T-helper 1 cell treated with Interleukin-12 subunit alpha and Interleukin-12 subunit beta and Interleukin-4 antibody, amounts not matched to agents 30 μg/mL and 1 μg/mL, for 36 hours (primary cell): ENCODE measurements around the gene B4GALT2.

Experiments
- H3K27ac Mint-ChIP-seq: one replicate; pipeline ENCODE4 v1.8.0; 2021; ENCODE audit warnings: mild to moderate bottlenecking, mixed read lengths
- H3K27me3 Mint-ChIP-seq: one replicate; pipeline ENCODE4 v1.8.0; 2021; ENCODE audit warnings: low read depth, mixed read lengths
- H3K36me3 Mint-ChIP-seq: one replicate; pipeline ENCODE4 v1.8.0; 2021; ENCODE audit warnings: low read depth, mixed read lengths
- H3K4me1 Mint-ChIP-seq: one replicate; pipeline ENCODE4 v1.8.0; 2021; ENCODE audit warnings: low read depth, mixed read lengths
- H3K4me3 Mint-ChIP-seq: one replicate; pipeline ENCODE4 v1.8.0; 2021; ENCODE audit warnings: mild to moderate bottlenecking, moderate library complexity, mixed read lengths
- H3K9me3 Mint-ChIP-seq: one replicate; pipeline ENCODE4 v1.8.0; 2021; ENCODE audit warnings: mixed read lengths

The B4GALT2 gene

DNA sequence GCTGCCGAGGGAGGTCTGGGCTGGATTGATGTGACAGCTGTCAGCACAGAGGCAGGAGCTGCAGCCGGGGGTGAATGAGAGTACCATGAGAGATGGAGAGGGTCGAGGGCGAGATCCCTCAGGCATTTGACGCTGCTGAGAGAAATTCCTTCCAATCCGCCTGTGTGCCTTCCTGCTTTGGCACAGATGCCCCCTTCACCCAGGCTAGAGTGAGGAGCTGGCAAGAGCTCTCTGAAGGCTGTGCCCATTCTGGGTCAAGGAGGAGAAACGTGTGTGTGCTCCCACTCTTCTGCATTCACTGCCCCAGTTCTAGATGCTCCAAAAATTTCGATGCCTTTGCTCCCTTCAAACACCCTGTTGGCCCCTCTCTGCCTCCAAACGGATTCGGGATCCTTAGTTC is 40.6 kb upstream of the B4GALT2 start:
- Mint-ChIP-seq H3K27me3 (peaks cover 13% of the 10 kb centered on the region), H3K27ac (no peak overlapping the region), H3K4me3 (no peak overlapping the region), H3K36me3 (peaks cover 11% of the 10 kb centered on the region), H3K4me1 (peaks cover 10% of the 10 kb centered on the region), H3K9me3 (no peaks in the 10 kb centered on the region)

GRCh38 chr1:43938892-43939587 is 40.0 kb upstream of the B4GALT2 start:
- peaks cover 11% of the 10 kb centered on the region for H3K36me3 Mint-ChIP-seq
- H3K4me1 Mint-ChIP-seq, result peaks cover 8% of the 10 kb centered on the region
- H3K4me3 Mint-ChIP-seq, result no peak overlapping the region
- no peak overlapping the region for H3K27ac Mint-ChIP-seq
- peaks cover 13% of the 10 kb centered on the region for H3K27me3 Mint-ChIP-seq
- H3K9me3 Mint-ChIP-seq, result no peaks in the 10 kb centered on the region

GRCh38 chr1:43942411-43942810 is 36.6 kb upstream of the B4GALT2 start:
- Mint-ChIP-seq H3K27ac (no peak overlapping the region), H3K9me3 (no peaks in the 10 kb centered on the region), H3K36me3 (peaks cover 12% of the 10 kb centered on the region), H3K4me1 (peaks cover 27% of the 10 kb centered on the region), H3K27me3 (no peaks in the 10 kb centered on the region), H3K4me3 (no peak overlapping the region)

- peaks cover 10% of the 10 kb centered on the region for H3K36me3 Mint-ChIP-seq
These were observed 34.1 kb upstream of the B4GALT2 start for GRCh38 chr1:43944860-43945259.

GRCh38 chr1:43945674-43946235 is 33.3 kb upstream of the B4GALT2 start:
- Mint-ChIP-seq H3K4me3 (peak overlapping the region; percentile 92), H3K36me3 (peaks cover 15% of the 10 kb centered on the region), H3K4me1 (peaks cover 44% of the 10 kb centered on the region), H3K9me3 (no peaks in the 10 kb centered on the region), H3K27me3 (no peaks in the 10 kb centered on the region), H3K27ac (peak overlapping the region; percentile 95)

More at GRCh38 chr1:43944860-43945259, 34.1 kb upstream of the B4GALT2 start:
- Mint-ChIP-seq H3K4me3 (peak overlapping the region; percentile 92), H3K27ac (no peak overlapping the region), H3K9me3 (no peaks in the 10 kb centered on the region), H3K27me3 (no peaks in the 10 kb centered on the region), H3K4me1 (peaks cover 38% of the 10 kb centered on the region)

- Mint-ChIP-seq H3K9me3 (no peaks in the 10 kb centered on the region), H3K4me1 (peaks cover 50% of the 10 kb centered on the region), H3K36me3 (peaks cover 16% of the 10 kb centered on the region), H3K27me3 (no peaks in the 10 kb centered on the region), H3K4me3 (peak within 1 kb of the TSS; percentile 92), H3K27ac (peak within 1 kb of the TSS; percentile 95)
These were observed 32.6 kb upstream of the B4GALT2 start, which contains the start of gene IPO13 for GRCh38 chr1:43946236-43947060. Gene IPO13 (plus strand): TSS chr1:43946950. CDS start chr1:43947601, 651 bp downstream.

DNA sequence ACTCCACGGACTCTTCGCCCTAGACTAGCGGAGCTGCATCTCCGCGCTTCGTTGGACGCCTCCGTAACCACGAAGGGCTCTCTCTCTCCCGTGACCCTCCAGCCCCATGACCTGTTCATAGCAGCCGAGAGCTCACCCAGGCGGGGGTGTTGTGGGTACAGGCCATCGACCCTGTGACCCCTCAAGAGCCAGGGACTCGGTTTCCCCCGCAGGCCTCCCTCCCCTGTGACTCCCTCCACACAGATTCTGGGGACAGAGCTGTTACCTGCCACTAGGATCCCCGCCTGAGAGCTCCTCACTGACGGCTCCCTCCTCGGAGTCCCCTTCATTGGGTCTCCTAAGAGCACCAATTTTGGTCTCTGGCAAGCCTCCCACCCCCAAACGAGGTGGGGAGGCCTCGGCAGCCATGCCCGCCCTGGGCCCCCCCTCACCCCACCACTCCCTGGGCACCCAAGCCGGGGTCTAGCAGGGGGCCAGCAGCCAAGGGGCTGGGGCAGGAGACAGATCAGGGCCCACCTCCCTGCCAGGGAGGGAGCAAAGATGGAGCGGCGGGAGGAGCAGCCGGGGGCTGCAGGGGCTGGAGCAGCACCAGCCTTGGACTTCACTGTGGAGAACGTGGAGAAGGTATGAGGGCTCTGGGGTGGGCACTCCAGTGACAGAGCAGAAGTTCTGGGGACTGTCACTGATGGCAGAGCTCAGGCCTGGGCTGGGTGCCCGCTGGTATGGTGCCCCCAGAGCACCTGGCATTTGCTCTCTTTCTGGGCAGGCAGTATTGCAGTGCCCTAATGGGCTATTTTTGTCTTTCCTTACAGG is 31.7 kb upstream of the B4GALT2 start:
- Mint-ChIP-seq H3K9me3 (no peaks in the 10 kb centered on the region), H3K27me3 (no peaks in the 10 kb centered on the region), H3K36me3 (peaks cover 16% of the 10 kb centered on the region), H3K4me3 (peak overlapping the region; percentile 92), H3K4me1 (peaks cover 51% of the 10 kb centered on the region), H3K27ac (peak overlapping the region; percentile 95)

- Mint-ChIP-seq H3K27ac (peak overlapping the region; percentile 79), H3K27me3 (no peaks in the 10 kb centered on the region), H3K4me3 (peak overlapping the region; percentile 92), H3K4me1 (peaks cover 47% of the 10 kb centered on the region), H3K36me3 (peaks cover 11% of the 10 kb centered on the region), H3K9me3 (no peaks in the 10 kb centered on the region)
These were observed 31.1 kb upstream of the B4GALT2 start for GRCh38 chr1:43947874-43948437.

DNA sequence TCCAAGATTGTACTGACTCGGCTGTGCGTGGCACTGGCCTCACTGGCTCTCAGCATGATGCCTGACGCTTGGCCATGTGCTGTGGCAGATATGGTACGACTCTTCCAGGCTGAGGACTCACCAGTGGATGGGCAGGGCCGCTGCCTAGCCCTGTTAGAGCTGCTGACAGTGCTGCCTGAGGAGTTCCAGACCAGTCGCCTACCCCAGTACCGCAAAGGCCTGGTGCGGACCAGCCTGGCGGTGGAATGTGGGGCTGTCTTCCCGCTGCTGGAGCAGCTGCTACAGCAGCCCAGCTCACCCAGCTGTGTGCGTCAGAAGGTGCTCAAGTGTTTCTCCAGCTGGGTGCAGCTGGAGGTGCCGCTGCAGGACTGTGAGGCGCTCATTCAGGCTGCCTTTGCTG is 29.3 kb upstream of the B4GALT2 start:
- Mint-ChIP-seq H3K4me3 (peak overlapping the region; percentile 1), H3K36me3 (peaks cover 8% of the 10 kb centered on the region), H3K27ac (no peak overlapping the region), H3K27me3 (no peaks in the 10 kb centered on the region), H3K9me3 (no peaks in the 10 kb centered on the region), H3K4me1 (peaks cover 40% of the 10 kb centered on the region)

DNA sequence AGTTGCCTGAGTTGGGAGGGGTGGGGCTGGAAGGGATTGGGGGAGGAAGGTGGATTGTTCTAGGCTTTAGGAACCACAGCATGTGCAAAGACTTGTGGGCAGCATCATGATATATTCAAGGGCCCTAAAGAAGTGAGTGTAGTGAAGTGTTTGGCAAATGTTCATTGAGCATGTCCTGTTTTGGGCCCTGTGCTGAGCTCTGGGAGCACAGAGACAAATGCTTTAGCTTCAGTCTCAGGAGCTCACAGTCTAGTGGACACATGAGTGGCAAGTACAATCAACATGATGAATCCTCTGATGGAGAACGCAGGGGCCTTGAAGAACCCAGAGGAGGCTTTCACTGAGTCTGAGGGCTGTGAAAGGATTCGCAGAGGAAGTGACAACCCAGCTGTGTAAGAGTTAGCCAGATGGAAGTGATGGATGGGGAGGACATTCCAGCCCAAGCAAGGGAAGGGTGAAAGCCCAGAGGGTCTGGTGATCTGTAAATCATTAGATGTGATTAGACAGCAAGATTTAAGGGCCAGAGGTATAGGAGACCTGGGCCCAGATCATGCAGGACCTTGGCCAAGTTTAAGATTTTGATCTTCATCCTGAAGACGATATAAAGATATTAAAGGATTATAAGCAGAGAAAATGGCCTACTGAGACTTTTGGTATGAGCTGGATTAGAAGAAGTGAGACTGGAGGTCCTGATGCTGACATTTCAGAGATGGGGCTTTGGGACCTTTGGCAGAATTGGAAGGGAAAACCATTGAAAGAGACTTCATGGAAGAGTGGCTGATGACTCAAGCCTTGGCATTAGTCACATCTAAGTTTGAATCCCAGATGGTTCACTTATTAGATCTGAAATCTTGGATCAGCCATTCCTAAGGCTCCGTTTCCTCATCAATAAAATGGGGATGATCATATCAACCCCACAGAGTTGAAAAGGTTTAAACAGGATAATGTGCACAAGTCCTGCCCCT is 27.7 kb upstream of the B4GALT2 start:
- Mint-ChIP-seq H3K4me3 (no peak overlapping the region), H3K27me3 (no peaks in the 10 kb centered on the region), H3K4me1 (peaks cover 26% of the 10 kb centered on the region), H3K9me3 (no peaks in the 10 kb centered on the region), H3K36me3 (peaks cover 7% of the 10 kb centered on the region), H3K27ac (no peak overlapping the region)

- H3K36me3 Mint-ChIP-seq, result peaks cover 7% of the 10 kb centered on the region
- H3K9me3 Mint-ChIP-seq, result no peaks in the 10 kb centered on the region
- H3K27me3 Mint-ChIP-seq, result no peaks in the 10 kb centered on the region
- H3K27ac Mint-ChIP-seq, result no peak overlapping the region
- H3K4me1 Mint-ChIP-seq, result peaks cover 22% of the 10 kb centered on the region
- H3K4me3 Mint-ChIP-seq, result no peak overlapping the region
These were observed 26.2 kb upstream of the B4GALT2 start for GRCh38 chr1:43952731-43953346.

DNA sequence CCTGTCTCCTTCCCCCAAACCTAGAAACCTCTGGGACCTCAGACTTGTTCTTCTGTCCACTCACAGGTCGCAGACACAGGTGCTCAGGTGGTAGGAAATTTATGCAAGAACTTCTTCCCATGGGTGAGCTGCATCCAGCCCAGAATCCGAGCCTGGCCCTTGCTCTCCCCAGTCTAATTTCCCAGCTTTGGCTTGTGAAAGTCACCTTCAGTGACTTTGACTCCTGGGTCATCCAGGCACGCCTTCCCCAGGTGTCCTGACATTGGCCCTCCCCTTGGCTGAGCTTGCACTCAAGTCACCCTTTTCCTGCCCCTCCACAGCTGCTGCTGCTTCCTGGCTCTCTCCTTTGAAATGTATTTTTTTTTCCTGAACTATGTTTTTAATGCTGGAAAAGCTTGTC is 25.6 kb upstream of the B4GALT2 start:
- no peaks in the 10 kb centered on the region for H3K9me3 Mint-ChIP-seq
- peaks cover 17% of the 10 kb centered on the region for H3K4me1 Mint-ChIP-seq
- H3K36me3 Mint-ChIP-seq, result peaks cover 9% of the 10 kb centered on the region
- no peak overlapping the region for H3K27ac Mint-ChIP-seq
- H3K27me3 Mint-ChIP-seq, result no peaks in the 10 kb centered on the region
- H3K4me3 Mint-ChIP-seq, result no peak overlapping the region

DNA sequence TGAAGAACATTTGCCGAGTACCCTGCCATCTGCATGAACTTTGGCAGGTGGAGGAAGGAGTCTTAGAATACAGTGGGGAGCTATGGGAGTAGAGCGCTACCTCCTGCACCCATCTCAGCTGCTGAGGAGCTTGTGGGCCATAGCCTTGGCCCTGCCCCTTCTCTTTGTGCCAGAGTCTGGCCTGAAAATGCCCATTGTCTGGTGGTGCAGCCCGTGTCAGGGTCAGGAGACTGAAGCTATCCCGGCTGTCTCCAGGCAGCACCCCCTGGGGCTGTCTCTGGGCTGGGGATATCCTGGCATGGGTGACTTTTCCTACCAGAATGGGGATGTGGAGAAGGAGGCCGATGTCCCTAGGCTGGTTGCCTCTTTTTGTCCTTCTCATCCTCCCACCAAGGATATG is 25.0 kb upstream of the B4GALT2 start:
- Mint-ChIP-seq H3K27ac (no peak overlapping the region), H3K36me3 (peaks cover 10% of the 10 kb centered on the region), H3K4me3 (no peak overlapping the region), H3K27me3 (no peaks in the 10 kb centered on the region), H3K9me3 (no peaks in the 10 kb centered on the region), H3K4me1 (peaks cover 13% of the 10 kb centered on the region)
